ENCODE data around the gene INTS7. TPM values are rescaled to one million over a fixed set of nuclear protein-coding genes. Genes with fewer than 3 reads are reported as not detected.

INTS7 gene
- total RNA-seq, 5 donors from 2014 or later (not counting 1 experiment from before 2014, with no cell fraction given) = 8.5 to 12.2 (median 8.8) TPM

- Mint-ChIP-seq H3K4me3 (no peak overlapping the region), H3K27me3 (no peaks in the 10 kb centered on the region), H3K4me1 (peaks cover 0 to 2% (median 0%) of the 10 kb centered on the region in 3 donors), H3K9me3 (no peaks in the 10 kb centered on the region), H3K36me3 (peaks cover 16% of the 10 kb centered on the region), H3K27ac (no peak overlapping the region)
- WGBS (ENCODE audit: insufficient coverage) = no CpG with 5 or more reads among the region's 2 CpGs
- no peak overlapping the region for H3K27ac ChIP-seq (ENCODE audit: low read length)
- H3K36me3 ChIP-seq (ENCODE audit: control insufficient read depth in 2 of 2, extremely low read depth in 1 of 2, insufficient read depth in 1 of 2, low read length in 1 of 2) = peaks cover 0 to 10% of the 10 kb centered on the region in 2 donors
- no peaks in the 10 kb centered on the region for H3K27me3 ChIP-seq (replicated peaks in 1 of 2; ENCODE audit: control insufficient read depth in 2 of 2, extremely low read depth in 1 of 2, insufficient read depth in 2 of 2, low read length in 1 of 2)
- DNase-seq = no peak
- CTCF ChIA-PET = interaction anchor here (0.6 to 2.1 kb wide), 9 partner anchors 22 to 724 kb away, joined by 3 to 15 read pairs (median 4); partner anchors contain the start of genes DTL (in 2 of the 2) and INTS7 (in 1 of the 2)
- no peak for ATAC-seq (replicated peaks in 1 of 4)
- POLR2A ChIA-PET = no interaction called here
- no peaks in the 10 kb centered on the region for H3K9me3 ChIP-seq
- H3K4me1 ChIP-seq (ENCODE audit: control insufficient read depth in 1 of 2, extremely low read depth in 1 of 2, insufficient read depth in 2 of 2, low read length in 2 of 2) = no peaks in the 10 kb centered on the region
- H3K4me3 ChIP-seq (ENCODE audit: control insufficient read depth in 1 of 2, extremely low read depth in 1 of 2, low read length in 1 of 2) = no peak overlapping the region
Observed at GRCh38 chr1:212013672-212014071, 21.7 kb downstream of the INTS7 start.

- H3K27ac Mint-ChIP-seq = no peak overlapping the region
- H3K27ac ChIP-seq (ENCODE audit: low read length) = no peak overlapping the region
- H3K27me3 ChIP-seq (replicated peaks in 1 of 2; ENCODE audit: control insufficient read depth in 2 of 2, extremely low read depth in 1 of 2, insufficient read depth in 2 of 2, low read length in 1 of 2) = no peaks in the 10 kb centered on the region
- no peak overlapping the region for H3K4me3 ChIP-seq (ENCODE audit: control insufficient read depth in 1 of 2, extremely low read depth in 1 of 2, low read length in 1 of 2)
- DNase-seq = peak; percentile 14 to 79 (median 50)
- POLR2A ChIA-PET = no interaction called here
- H3K9me3 Mint-ChIP-seq = no peaks in the 10 kb centered on the region
- no peak overlapping the region for H3K4me3 Mint-ChIP-seq
- CTCF ChIA-PET = interaction anchor here (0.6 to 2.1 kb wide), 7 partner anchors 23 to 444 kb away, joined by 3 to 15 read pairs (median 4); partner anchors contain the start of genes DTL (in 1 of the 2) and INTS7 (in 1 of the 2)
- H3K4me1 Mint-ChIP-seq = peaks cover 0 to 2% (median 0%) of the 10 kb centered on the region in 3 donors
- 67% methylated on average over 3 of the region's 7 CpGs for WGBS (ENCODE audit: insufficient coverage)
- no peaks in the 10 kb centered on the region for H3K9me3 ChIP-seq
- peak; percentile 90 to 99 (median 92) for ATAC-seq (replicated peaks in 1 of 4)
- H3K4me1 ChIP-seq (ENCODE audit: control insufficient read depth in 1 of 2, extremely low read depth in 1 of 2, insufficient read depth in 2 of 2, low read length in 2 of 2) = no peaks in the 10 kb centered on the region
- H3K36me3 Mint-ChIP-seq = peaks cover 22% of the 10 kb centered on the region
- no peaks in the 10 kb centered on the region for H3K27me3 Mint-ChIP-seq
- peaks cover 0 to 13% of the 10 kb centered on the region in 2 donors for H3K36me3 ChIP-seq (ENCODE audit: control insufficient read depth in 2 of 2, extremely low read depth in 1 of 2, insufficient read depth in 1 of 2, low read length in 1 of 2)
Observed at GRCh38 chr1:212012034-212012740, 23.2 kb downstream of the INTS7 start.

- ATAC-seq (replicated peaks in 1 of 4) = no peak
Observed at GRCh38 chr1:212010004-212010403, 25.4 kb downstream of the INTS7 start.

GRCh38 chr1:212009561-212009960, 25.8 kb downstream of the INTS7 start:
- H3K4me3 Mint-ChIP-seq = no peak overlapping the region
- POLR2A ChIA-PET = no interaction called here
- WGBS (ENCODE audit: insufficient coverage) = 100% methylated on average over 1 of the region's 1 CpG
- ATAC-seq (replicated peaks in 1 of 4) (no peak), DNase-seq (no peak)
- H3K27ac Mint-ChIP-seq = no peak overlapping the region
- CTCF ChIA-PET = interaction anchor here (0.8 to 1.4 kb wide), 3 partner anchors 25 to 447 kb away, joined by 3 to 5 read pairs (median 3); no protein-coding TSS in a partner anchor
- peaks cover 28% of the 10 kb centered on the region for H3K36me3 Mint-ChIP-seq
- H3K4me1 ChIP-seq (ENCODE audit: control insufficient read depth in 1 of 2, extremely low read depth in 1 of 2, insufficient read depth in 2 of 2, low read length in 2 of 2) = no peaks in the 10 kb centered on the region
- H3K4me1 Mint-ChIP-seq = peaks cover 0 to 2% (median 0%) of the 10 kb centered on the region in 3 donors
- H3K9me3 ChIP-seq = no peaks in the 10 kb centered on the region
- no peaks in the 10 kb centered on the region for H3K27me3 Mint-ChIP-seq
- H3K9me3 Mint-ChIP-seq = no peaks in the 10 kb centered on the region
- no peak overlapping the region for H3K4me3 ChIP-seq (ENCODE audit: control insufficient read depth in 1 of 2, extremely low read depth in 1 of 2, low read length in 1 of 2)
- H3K27ac ChIP-seq (ENCODE audit: low read length) = no peak overlapping the region
- H3K27me3 ChIP-seq (replicated peaks in 1 of 2; ENCODE audit: control insufficient read depth in 2 of 2, extremely low read depth in 1 of 2, insufficient read depth in 2 of 2, low read length in 1 of 2) = no peaks in the 10 kb centered on the region
- H3K36me3 ChIP-seq (ENCODE audit: control insufficient read depth in 2 of 2, extremely low read depth in 1 of 2, insufficient read depth in 1 of 2, low read length in 1 of 2) = peaks cover 0 to 17% of the 10 kb centered on the region in 2 donors

More at GRCh38 chr1:212010004-212010403, 25.4 kb downstream of the INTS7 start:
- H3K27ac ChIP-seq (ENCODE audit: low read length) = no peak overlapping the region
- Mint-ChIP-seq H3K27ac (no peak overlapping the region), H3K27me3 (no peaks in the 10 kb centered on the region), H3K4me1 (peaks cover 0 to 2% (median 0%) of the 10 kb centered on the region in 3 donors), H3K36me3 (peaks cover 25% of the 10 kb centered on the region), H3K4me3 (no peak overlapping the region), H3K9me3 (no peaks in the 10 kb centered on the region)
- ChIA-PET CTCF (interaction anchor here (0.8 to 1.4 kb wide), 3 partner anchors 25 to 446 kb away, joined by 3 to 5 read pairs (median 3); no protein-coding TSS in a partner anchor), POLR2A (no interaction called here)
- no peaks in the 10 kb centered on the region for H3K4me1 ChIP-seq (ENCODE audit: control insufficient read depth in 1 of 2, extremely low read depth in 1 of 2, insufficient read depth in 2 of 2, low read length in 2 of 2)
- DNase-seq = no peak
- no peak overlapping the region for H3K4me3 ChIP-seq (ENCODE audit: control insufficient read depth in 1 of 2, extremely low read depth in 1 of 2, low read length in 1 of 2)
- no peaks in the 10 kb centered on the region for H3K27me3 ChIP-seq (replicated peaks in 1 of 2; ENCODE audit: control insufficient read depth in 2 of 2, extremely low read depth in 1 of 2, insufficient read depth in 2 of 2, low read length in 1 of 2)
- H3K9me3 ChIP-seq = no peaks in the 10 kb centered on the region
- whole genome bisulfite sequencing (ENCODE audit: insufficient coverage) = 60% methylated on average over 1 of the region's 3 CpGs
- H3K36me3 ChIP-seq (ENCODE audit: control insufficient read depth in 2 of 2, extremely low read depth in 1 of 2, insufficient read depth in 1 of 2, low read length in 1 of 2) = peaks cover 0 to 17% of the 10 kb centered on the region in 2 donors

- no peak overlapping the region for H3K4me3 ChIP-seq (ENCODE audit: control insufficient read depth in 1 of 2, extremely low read depth in 1 of 2, low read length in 1 of 2)
- H3K27ac Mint-ChIP-seq = no peak overlapping the region
- H3K4me3 Mint-ChIP-seq = no peak overlapping the region
- H3K4me1 Mint-ChIP-seq = peaks cover 0 to 2% (median 0%) of the 10 kb centered on the region in 3 donors
- DNase-seq = no peak
- no peaks in the 10 kb centered on the region for H3K4me1 ChIP-seq (ENCODE audit: control insufficient read depth in 1 of 2, extremely low read depth in 1 of 2, insufficient read depth in 2 of 2, low read length in 2 of 2)
- ChIA-PET POLR2A (no interaction called here), CTCF (interaction anchor here in 1 of 2 donors (1.0 kb wide), 1 partner anchor 28 kb away, joined by 3 read pairs; the partner anchor contains the start of genes DTL and INTS7)
- no peak overlapping the region for H3K27ac ChIP-seq (ENCODE audit: low read length)
- no peaks in the 10 kb centered on the region for H3K9me3 ChIP-seq
- peaks cover 0 to 17% of the 10 kb centered on the region in 2 donors for H3K36me3 ChIP-seq (ENCODE audit: control insufficient read depth in 2 of 2, extremely low read depth in 1 of 2, insufficient read depth in 1 of 2, low read length in 1 of 2)
- WGBS (ENCODE audit: insufficient coverage) = 100% methylated on average over 3 of the region's 9 CpGs
- H3K36me3 Mint-ChIP-seq = peaks cover 36% of the 10 kb centered on the region
- ATAC-seq (replicated peaks in 1 of 4) = no peak
- no peaks in the 10 kb centered on the region for H3K27me3 ChIP-seq (replicated peaks in 1 of 2; ENCODE audit: control insufficient read depth in 2 of 2, extremely low read depth in 1 of 2, insufficient read depth in 2 of 2, low read length in 1 of 2)
- no peaks in the 10 kb centered on the region for H3K27me3 Mint-ChIP-seq
- no peaks in the 10 kb centered on the region for H3K9me3 Mint-ChIP-seq
Observed at GRCh38 chr1:212007886-212008285, 27.5 kb downstream of the INTS7 start.

- peaks cover 0 to 17% of the 10 kb centered on the region in 2 donors for H3K36me3 ChIP-seq (ENCODE audit: control insufficient read depth in 2 of 2, extremely low read depth in 1 of 2, insufficient read depth in 1 of 2, low read length in 1 of 2)
Observed at GRCh38 chr1:212007178-212007577, 28.2 kb downstream of the INTS7 start.

More at GRCh38 chr1:212007178-212007577, 28.2 kb downstream of the INTS7 start:
- ChIA-PET CTCF (interaction anchor here (0.6 to 1.3 kb wide), 2 partner anchors 190 to 361 kb away, joined by 3 to 4 read pairs; no protein-coding TSS in a partner anchor), POLR2A (no interaction called here)
- Mint-ChIP-seq H3K4me3 (no peak overlapping the region), H3K27ac (no peak overlapping the region), H3K36me3 (peaks cover 43% of the 10 kb centered on the region), H3K9me3 (no peaks in the 10 kb centered on the region), H3K4me1 (peaks cover 0 to 2% (median 0%) of the 10 kb centered on the region in 3 donors), H3K27me3 (no peaks in the 10 kb centered on the region)
- no peaks in the 10 kb centered on the region for H3K9me3 ChIP-seq
- DNase-seq = no peak
- H3K4me3 ChIP-seq (ENCODE audit: control insufficient read depth in 1 of 2, extremely low read depth in 1 of 2, low read length in 1 of 2) = no peak overlapping the region
- no peaks in the 10 kb centered on the region for H3K4me1 ChIP-seq (ENCODE audit: control insufficient read depth in 1 of 2, extremely low read depth in 1 of 2, insufficient read depth in 2 of 2, low read length in 2 of 2)
- ATAC-seq (replicated peaks in 1 of 4) = no peak
- WGBS (ENCODE audit: insufficient coverage) = 100% methylated on average over 1 of the region's 4 CpGs
- H3K27ac ChIP-seq (ENCODE audit: low read length) = no peak overlapping the region
- H3K27me3 ChIP-seq (replicated peaks in 1 of 2; ENCODE audit: control insufficient read depth in 2 of 2, extremely low read depth in 1 of 2, insufficient read depth in 2 of 2, low read length in 1 of 2) = no peaks in the 10 kb centered on the region
